ENCODE data around the gene DOCK10.

GRCh38 chr2:224836263-224836662, 206.0 kb downstream of the DOCK10 start:
- TF ChIP-seq CTCF (conservative IDR thresholded peaks at IDR 0.05; ENCODE audit: low read length) (no peak), EZH2phosphoT487 (IDR thresholded peaks at IDR 0.05; ENCODE audit: borderline replicate concordance, low read depth, low read length) (no peak)
